T-helper 1 cell treated with Interleukin-12 subunit alpha and Interleukin-12 subunit beta and Interleukin-4 antibody, amounts not matched to agents 30 μg/mL and 1 μg/mL, for 36 hours (primary cell): ENCODE data around the gene FRMD1.

Experiments used
- H3K27ac Mint-ChIP-seq: one replicate; pipeline ENCODE4 v1.8.0; 2021; ENCODE audit warnings: mild to moderate bottlenecking, mixed read lengths
- H3K27me3 Mint-ChIP-seq: one replicate; pipeline ENCODE4 v1.8.0; 2021; ENCODE audit warnings: low read depth, mixed read lengths
- H3K36me3 Mint-ChIP-seq: one replicate; pipeline ENCODE4 v1.8.0; 2021; ENCODE audit warnings: low read depth, mixed read lengths
- H3K4me1 Mint-ChIP-seq: one replicate; pipeline ENCODE4 v1.8.0; 2021; ENCODE audit warnings: low read depth, mixed read lengths
- H3K4me3 Mint-ChIP-seq: one replicate; pipeline ENCODE4 v1.8.0; 2021; ENCODE audit warnings: mild to moderate bottlenecking, moderate library complexity, mixed read lengths
- H3K9me3 Mint-ChIP-seq: one replicate; pipeline ENCODE4 v1.8.0; 2021; ENCODE audit warnings: mixed read lengths

Gene FRMD1

DNA sequence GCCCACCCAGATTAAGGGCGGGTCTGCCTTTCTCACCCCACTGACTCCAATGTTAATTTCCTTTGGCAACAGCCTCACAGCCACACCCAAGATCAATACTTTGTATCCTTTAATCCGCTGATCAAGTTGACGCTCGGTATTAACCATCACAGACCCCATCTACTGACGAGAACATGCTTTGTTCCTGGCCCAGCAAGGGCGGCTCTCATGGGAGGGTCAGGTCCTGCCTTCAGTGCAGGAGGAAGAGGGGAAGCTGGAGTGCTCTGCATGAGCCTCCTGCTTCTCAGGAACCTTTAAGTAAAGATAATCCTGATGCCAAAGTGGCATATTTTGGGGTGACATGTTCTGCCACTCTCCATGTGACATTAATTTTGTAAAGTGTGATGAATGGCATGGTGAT, 73.2 kb downstream of the FRMD1 start:
- no peaks in the 10 kb centered on the region for H3K27me3 Mint-ChIP-seq
- no peak overlapping the region for H3K27ac Mint-ChIP-seq
- H3K9me3 Mint-ChIP-seq = peaks cover 19% of the 10 kb centered on the region
- no peaks in the 10 kb centered on the region for H3K4me1 Mint-ChIP-seq
- no peaks in the 10 kb centered on the region for H3K36me3 Mint-ChIP-seq
- no peak overlapping the region for H3K4me3 Mint-ChIP-seq

DNA sequence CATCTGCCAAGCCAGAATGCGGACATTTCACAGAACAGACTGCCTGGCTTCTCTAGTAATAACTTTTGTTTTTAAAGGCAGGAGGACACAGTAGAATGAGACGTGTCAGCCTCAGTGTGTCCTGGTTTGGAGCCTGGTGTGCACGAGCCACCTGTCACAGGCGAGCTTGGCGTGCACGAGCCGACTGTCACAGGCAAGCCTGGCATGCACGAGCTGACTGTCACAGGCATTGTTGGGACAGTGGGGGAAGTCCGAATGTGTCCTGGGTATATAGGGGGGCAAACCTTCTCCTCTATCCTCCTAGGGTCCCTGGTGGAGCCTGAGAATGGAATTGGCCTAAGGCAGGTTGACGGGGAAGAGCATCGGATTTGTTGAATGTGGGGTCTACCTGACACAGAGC, 74.1 kb downstream of the FRMD1 start:
- Mint-ChIP-seq H3K9me3 (peaks cover 13% of the 10 kb centered on the region), H3K4me3 (no peak overlapping the region), H3K27me3 (no peaks in the 10 kb centered on the region), H3K27ac (no peak overlapping the region), H3K4me1 (no peaks in the 10 kb centered on the region), H3K36me3 (no peaks in the 10 kb centered on the region)

DNA sequence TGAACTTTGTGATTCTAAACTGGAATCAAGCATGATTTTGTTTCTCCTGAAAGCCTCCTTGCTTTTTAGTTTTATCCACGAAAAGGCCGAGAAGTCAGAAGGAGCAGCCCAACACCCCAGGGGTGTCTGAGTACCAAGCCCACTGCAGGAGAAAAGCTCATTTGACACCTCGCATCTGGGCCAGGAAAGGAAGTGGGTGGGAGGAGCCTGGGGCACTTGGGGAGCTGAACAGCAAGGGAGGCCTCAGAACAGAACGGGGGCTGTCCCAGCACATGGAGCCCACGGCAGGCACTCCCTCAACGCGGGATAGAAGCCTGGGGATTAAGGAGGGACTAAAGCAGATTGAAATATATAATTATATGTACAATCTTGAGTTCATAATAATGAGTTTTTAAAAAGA, 75.0 kb downstream of the FRMD1 start:
- Mint-ChIP-seq H3K36me3 (no peaks in the 10 kb centered on the region), H3K4me3 (no peak overlapping the region), H3K27ac (no peak overlapping the region), H3K9me3 (peaks cover 4% of the 10 kb centered on the region), H3K27me3 (no peaks in the 10 kb centered on the region), H3K4me1 (no peaks in the 10 kb centered on the region)
